Gastrocnemius medialis (tissue), 4 donors: Measurements from ENCODE around the gene DDAH1.

ENCODE experiments used
- CTCF ChIP-seq, 5 experiments: fragments of 450-650 bp in 3 of 5; fragments of 200-600 bp in 2 of 5; sonication (generic) in 2 of 5; IDR thresholded peaks in 4 of 5; conservative IDR thresholded peaks in 1 of 5; 1 replicate in 4 of 5; 2 replicates in 1 of 5; pipeline ENCODE4 v1.5.1; 2016 to 2019; ENCODE audit warnings: antibody characterized with exemption in 5 of 5, mild to moderate bottlenecking in 3 of 5, moderate library complexity in 3 of 5
- POLR2A ChIP-seq, 2 donors: fragments of 450-650 bp; IDR thresholded peaks; one replicate each; pipeline ENCODE4 v1.6.1; 2017; ENCODE audit warnings: antibody characterized with exemption in 2 of 2, mild to moderate bottlenecking in 2 of 2, moderate library complexity in 2 of 2

- no peak for TF ChIP-seq CTCF (IDR thresholded peaks at IDR 0.05 in 4 of 5, conservative IDR thresholded peaks at IDR 0.05 in 1 of 5)
- TF ChIP-seq POLR2A (IDR thresholded peaks at IDR 0.05), result no peak
Measured at GRCh38 chr1:85447006-85447943, 17.7 kb downstream of the DDAH1 start.
